Right ventricle myocardium inferior (tissue), 1 donor: Measurements from ENCODE around the gene GLS. TPM values are rescaled to one million over a fixed set of nuclear protein-coding genes. Genes with fewer than 3 reads are reported as not detected.

ENCODE experiments used
- ATAC-seq: fragments of 200-7000 bp; cut with Tn5 transposase; one replicate; pipeline ENCODE4 v1.9.1; 2020; ENCODE audit warnings: mild to moderate bottlenecking, moderate library complexity
- DNase-seq: peaks from one replicate; pipeline ENCODE4 v3.0.0; 2021; ENCODE audit errors: missing footprints
- intact Hi-C: fragments of 100-400 bp; cut with DNase I; formaldehyde crosslinking; loops from one replicate; pipeline ENCODE4 v1.11.0; 2022
- total RNA-seq: library from RNA; stranded (reverse); fragmentation: NEBNext Ultra II Directional; extraction: Animal tissue kit (Norgen Biotek cat#: 25700); gene quantifications from one replicate; pipeline ENCODE4 v1.2.1, GENCODE V29; 2021
- donor health status: DM: no; HTN: yes; CAD: no; lungs with severe emphysema.

The GLS gene
- total RNA-seq, 1 donor from 2014 or later: 44.8 TPM

- DNase-seq: no peak
- intact Hi-C loops: loop anchor here (2.0 to 10.0 kb wide), 4 partner anchors 34 to 660 kb away; partner anchors contain the start of gene NABP1
Measured at GRCh38 chr2:191014653-191015020, 134.0 kb downstream of the GLS start.

More at GRCh38 chr2:191014653-191015020, 134.0 kb downstream of the GLS start:
- no peak for ATAC-seq

Other genes starting within 250 kb of the GLS start
- gene NAB1, start 231.7 kb upstream of the GLS start, total RNA-seq: 27.5 TPM
- gene STAT1, start 133.3 kb downstream of the GLS start, total RNA-seq: 35.5 TPM